HG03139 (cell line): ENCODE measurements around the gene ECM1.

Experiments
- ATAC-seq: cut with Tn5 transposase; IDR thresholded peaks from one replicate; pipeline ENCODE4 v1.9.1; 2021; ENCODE audit not compliant: unreplicated experiment

ECM1 gene

DNA sequence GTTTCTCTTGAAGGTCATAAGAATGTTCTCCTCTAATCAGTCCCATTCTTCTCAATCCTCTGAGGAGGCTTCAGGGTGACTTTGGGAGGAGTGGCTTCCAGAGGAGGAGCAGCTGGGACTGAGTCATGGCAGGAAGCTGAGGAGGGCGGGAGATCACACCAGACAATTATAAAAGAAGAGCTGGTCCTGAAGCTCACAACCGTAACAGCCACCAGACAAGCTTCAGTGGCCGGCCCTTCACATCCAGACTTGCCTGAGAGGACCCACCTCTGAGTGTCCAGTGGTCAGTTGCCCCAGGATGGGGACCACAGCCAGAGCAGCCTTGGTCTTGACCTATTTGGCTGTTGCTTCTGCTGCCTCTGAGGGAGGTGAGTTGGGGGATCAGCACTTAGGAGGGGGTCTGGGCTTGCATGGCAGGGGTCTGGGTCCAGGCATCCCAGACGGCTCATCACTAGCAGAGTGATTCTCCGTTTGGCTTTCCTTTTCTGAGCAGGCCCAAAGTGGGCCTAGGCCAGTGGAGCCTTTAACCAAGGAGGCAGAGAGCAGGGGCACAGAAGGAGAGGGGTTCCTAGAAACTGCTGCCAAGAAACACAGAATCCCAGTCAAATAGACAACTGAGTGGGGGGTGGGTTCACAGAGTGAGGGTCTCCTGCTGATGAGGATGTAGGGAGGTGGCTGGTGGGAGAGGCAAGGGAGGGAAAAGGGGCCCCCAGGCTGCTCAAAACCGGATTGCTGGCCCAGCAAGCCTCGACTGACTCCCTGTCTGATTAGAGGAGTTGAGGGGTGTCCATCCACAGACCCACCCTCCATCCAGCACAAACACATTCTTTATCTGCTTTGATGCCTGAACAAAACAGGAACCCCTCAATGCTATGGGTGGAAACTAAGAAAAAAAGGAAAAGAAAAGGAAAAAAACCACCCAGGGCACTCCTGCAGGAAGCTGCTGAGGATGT, at the start of gene ECM1:
Gene ECM1, plus strand, starts transcription at position 198 of the 953 bp plus-strand sequence. Its CDS starts 101 bp downstream, at position 299.
- ATAC-seq, result no peak

- no peak for ATAC-seq
Observed at GRCh38 chr1:150464422-150464826, 43.5 kb upstream of the ECM1 start.

DNA sequence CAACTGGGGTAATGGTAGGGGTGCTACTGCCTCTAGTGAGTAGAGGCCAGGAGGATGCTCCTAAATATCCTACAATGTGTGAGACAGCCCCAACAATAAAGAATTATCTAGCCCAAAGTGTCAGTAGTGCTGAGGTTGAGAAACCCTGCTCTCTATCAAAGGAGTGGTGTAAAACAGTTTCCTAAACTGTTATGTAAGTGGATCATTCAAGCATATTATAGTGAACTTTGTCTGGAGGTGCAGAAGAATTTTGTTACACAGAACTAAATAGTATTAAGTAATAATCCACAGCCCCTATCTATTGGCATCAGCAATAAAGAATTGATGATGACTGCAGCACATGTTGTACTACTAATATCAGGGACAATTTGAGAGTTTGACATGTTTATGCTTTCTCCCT, 40.9 kb upstream of the ECM1 start:
- no peak for ATAC-seq

DNA sequence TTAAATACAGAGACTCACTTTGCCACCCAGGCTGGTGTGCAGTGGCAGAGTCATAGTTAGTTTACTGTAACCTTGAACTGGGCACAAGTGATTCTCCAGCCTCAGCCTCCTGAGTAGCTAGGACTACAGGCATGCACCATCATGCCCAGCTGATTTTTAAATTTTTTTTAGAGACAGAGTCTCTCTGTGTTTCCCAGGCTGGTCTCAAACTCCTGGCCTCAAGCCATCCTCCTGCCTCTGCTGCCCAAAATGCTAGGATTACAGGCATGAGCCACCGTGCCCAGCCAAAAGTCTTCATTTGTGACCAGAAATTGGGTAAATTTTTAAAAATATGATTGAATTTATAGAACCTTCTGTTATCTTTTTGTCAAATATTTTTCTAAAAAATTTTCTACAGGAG, 38.6 kb upstream of the ECM1 start:
- ATAC-seq, result no peak

GRCh38 chr1:150472601-150473200, 35.2 kb upstream of the ECM1 start:
- no peak for ATAC-seq

DNA sequence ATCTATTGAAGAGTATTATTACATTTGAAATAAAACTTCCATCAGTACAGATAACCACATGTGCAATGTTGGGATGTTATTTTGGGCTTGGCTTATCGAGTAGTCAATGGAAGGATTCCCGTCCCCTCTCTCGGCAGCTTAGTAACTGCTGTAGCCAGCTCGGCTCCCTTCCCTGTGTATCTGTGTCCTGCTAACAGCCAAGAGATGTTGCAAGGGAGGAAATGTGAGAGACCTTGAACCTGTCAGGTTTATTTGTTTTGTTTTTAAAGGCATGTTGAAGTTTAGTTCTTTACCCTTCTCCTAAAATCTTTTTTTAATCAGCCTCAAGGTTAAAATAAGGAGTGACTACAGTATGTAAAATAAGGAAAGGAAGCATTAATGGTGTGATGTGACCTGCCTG, 34.2 kb upstream of the ECM1 start:
- ATAC-seq, result no peak

DNA sequence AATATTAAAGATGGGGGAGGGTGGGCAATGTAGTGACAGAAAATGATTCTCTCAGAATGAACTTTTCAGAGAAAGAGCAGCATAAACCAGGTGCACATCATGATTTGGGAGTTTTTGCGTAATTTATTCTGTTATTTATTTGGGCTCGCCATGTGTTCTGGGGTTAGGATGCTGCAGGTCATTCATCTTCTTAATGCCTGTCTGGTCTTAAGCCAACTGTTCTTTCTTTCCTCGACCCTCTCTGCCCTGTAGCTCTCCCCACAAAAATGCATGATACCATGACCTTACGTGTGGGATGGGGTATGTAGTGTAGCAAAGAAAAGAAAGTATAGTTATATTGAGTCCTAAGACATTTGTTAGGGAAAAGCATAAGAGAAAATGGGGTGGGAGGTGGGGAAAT, 33.0 kb upstream of the ECM1 start:
- no peak for ATAC-seq

DNA sequence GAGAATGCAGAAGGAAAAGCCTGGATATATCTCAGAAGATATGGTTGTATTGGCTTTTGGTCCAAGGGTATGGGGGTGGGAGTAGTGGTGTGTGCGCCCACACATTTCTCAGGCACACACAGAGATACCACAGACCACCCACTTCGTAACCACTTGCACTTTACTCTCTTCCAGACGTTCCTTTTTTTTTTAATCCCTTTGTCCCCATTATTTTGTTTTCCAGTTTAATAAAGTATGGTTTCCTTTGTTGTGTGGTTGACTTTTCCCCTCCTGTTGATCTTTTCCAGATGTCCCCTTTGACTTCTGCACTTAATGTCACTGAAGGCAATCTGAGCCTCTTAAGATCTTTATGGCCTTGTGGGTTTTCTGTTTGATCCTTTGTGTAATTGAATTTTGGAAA, 31.2 kb upstream of the ECM1 start:
- no peak for ATAC-seq

- no peak for ATAC-seq
Observed at GRCh38 chr1:150477320-150477719, 30.6 kb upstream of the ECM1 start.

GRCh38 chr1:150477733-150478132, 30.2 kb upstream of the ECM1 start:
- ATAC-seq, result no peak

DNA sequence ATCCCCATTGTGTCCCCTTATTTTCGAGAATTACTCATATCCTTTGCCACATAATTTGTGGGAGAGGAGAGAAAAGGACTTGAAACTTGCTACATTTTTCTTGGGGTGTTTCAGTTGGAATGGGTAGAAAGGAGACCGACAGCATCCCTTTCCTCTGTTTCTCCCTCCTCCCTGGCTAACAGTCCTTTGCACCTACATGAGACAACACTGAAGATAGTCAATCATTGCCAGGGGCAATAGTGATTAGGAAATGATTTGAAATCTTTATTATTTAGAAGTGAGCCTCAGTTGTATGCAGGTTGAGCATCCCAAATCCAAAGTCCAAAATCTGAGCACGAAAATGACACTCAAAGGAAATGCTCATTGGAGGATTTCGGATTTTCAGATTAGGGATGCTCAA, 28.5 kb upstream of the ECM1 start:
- no peak for ATAC-seq

- no peak for ATAC-seq
Observed at GRCh38 chr1:150479927-150480352, 28.0 kb upstream of the ECM1 start.

DNA sequence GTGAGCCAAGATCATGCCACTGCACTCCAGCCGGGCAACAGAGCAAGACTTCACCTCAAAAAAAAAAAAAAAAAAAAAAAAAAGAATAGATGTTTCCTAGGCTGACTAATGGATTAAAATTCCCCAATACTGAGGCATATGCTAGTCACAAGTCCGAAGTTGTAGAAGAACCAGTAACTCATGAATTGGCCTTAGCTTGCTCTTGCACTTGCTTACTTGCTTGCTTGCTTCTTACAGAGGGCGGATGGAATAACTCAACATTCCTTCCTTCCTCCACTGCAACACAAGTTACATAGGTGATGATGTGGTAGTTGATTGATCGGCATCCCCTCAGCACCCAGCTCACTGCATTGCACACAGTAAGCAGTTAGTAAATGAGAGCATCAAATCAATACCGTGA, 23.5 kb upstream of the ECM1 start:
- no peak for ATAC-seq

- no peak for ATAC-seq
Observed at GRCh38 chr1:150484861-150485260, 23.0 kb upstream of the ECM1 start.

DNA sequence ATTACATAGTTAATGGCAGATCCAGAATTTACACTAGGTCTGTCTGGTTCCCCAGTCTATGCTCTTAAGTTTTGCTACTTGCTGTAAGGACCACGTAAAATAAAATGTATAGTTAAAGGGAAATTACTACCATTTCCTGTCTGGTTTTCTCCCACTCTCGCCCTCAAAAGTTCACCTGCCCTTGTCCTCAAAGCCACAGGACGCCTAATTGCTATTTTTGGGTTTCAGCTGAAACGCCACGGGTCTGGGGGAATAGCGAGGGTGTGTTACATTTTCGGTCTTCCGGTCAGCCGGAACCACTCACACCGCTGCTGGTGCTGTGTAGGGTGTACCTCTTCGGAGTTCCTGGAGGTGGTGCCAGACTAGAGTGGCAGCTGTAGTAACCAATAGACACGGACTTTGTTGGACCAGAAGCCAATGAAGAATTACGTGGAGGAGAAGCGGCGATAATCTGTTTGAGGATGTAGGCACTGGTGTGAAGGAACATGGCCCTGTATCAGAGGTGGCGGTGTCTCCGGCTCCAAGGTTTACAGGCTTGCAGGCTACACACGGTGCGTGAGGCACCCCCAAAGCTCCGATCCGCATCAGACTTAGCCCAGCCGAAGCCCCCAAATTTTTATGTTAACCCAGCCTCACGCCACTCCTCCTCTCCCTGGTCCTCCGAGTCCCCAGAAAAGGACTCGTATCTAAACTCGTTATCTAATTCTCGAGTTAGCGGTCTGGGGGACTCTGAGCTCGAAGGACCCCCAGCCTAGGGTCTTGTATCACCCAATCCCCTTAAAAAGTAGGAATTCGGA, 20.7 kb upstream of the ECM1 start, which contains the start of gene TARS2:
Gene TARS2, plus strand, starts transcription at position 454 of the 797 bp plus-strand sequence. Its CDS starts 32 bp downstream, at position 486.
- peak; percentile 100 for ATAC-seq

- ATAC-seq, result no peak
Observed at GRCh38 chr1:150487763-150488115, 20.2 kb upstream of the ECM1 start.

DNA sequence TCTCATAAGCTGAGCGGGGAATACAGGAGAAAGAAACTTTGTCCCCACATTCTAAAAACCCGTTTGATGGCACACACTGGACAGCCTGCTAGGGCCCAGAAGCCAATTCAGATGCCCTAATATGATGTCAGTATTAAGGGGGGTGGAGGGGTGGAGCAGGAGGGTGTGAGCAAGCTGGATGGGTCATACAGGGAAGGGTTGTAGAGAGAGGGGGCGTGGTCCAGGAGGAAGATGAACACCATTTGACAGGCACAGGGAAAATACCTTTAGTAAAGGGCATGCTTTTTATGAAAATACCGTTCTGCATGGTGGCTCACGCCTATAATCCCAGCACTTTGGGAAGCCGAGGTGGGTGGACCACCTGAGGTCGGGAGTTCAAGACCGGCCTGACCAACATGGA, 14.7 kb upstream of the ECM1 start:
- no peak for ATAC-seq

- no peak for ATAC-seq
Observed at GRCh38 chr1:150498342-150498741, 9.6 kb upstream of the ECM1 start.

GRCh38 chr1:150505431-150505830, 2.5 kb upstream of the ECM1 start:
- ATAC-seq, result no peak

DNA sequence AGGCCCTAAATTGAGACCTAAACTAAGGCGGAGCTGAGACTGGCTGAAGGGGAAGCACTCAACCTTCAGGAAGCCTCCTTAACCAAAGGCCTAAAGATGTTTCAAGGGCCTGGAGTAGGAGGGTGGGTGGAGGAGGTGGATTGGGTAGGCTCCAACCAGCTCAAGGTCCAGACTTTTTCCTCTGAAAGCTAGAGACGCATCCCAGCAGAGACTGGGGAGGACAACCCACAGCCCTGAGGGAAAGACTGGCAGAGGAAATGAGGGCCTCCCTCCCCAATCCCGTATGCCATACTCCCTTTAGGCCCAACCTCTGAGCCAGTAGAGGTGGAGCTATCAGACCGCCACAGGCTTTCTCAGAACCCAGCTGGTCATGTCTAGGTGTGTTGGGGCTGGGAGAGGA, 1.1 kb downstream of the ECM1 start:
- no peak for ATAC-seq

- no peak for ATAC-seq
Observed at GRCh38 chr1:150511551-150511950, 3.6 kb downstream of the ECM1 start.
